Peyer's patch (tissue), 4 donors: Measurements from ENCODE around the gene OIP5.
A peak's percentile ranks its signal among the peaks of the same experiment; 100 is the strongest.

Source experiments
- POLR2A ChIP-seq, 2 donors: fragments of 450-650 bp; IDR thresholded peaks; one replicate each; pipeline ENCODE4 v1.5.1; 2017; ENCODE audit warnings: antibody characterized with exemption in 2 of 2, mild to moderate bottlenecking in 2 of 2, moderate library complexity in 2 of 2
- TF ChIP-seq, protein P1 (sequence below), 6 experiments: fragments of 450-650 bp in 4 of 6; fragments of 200-600 bp in 2 of 6; sonication (generic) in 1 of 6; IDR thresholded peaks; one replicate each; pipeline ENCODE4 v1.5.1; 2017 to 2019; ENCODE audit warnings: antibody characterized with exemption in 6 of 6, mild to moderate bottlenecking in 3 of 6, moderate library complexity in 1 of 6

DNA sequence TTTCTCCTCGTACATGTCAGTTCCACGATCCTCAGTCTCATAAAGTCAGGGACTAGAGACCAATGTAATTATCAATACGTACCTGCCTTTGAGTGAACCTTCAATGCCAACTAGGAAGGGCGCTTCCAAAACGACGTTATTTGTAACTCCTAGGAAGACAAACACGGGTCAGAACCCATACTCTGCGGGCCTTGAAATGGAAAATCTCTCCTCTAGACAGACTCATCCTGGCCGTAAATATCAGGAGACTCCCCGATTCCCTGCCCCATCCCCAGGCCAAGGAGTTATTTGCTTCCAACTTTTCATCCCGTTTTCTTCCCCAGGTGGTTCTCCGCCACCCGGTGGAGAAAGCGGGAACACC lies 578 bp downstream of the OIP5 start:
- TF ChIP-seq POLR2A (IDR thresholded peaks at IDR 0.05): no peak
- TF ChIP-seq, protein P1, sequence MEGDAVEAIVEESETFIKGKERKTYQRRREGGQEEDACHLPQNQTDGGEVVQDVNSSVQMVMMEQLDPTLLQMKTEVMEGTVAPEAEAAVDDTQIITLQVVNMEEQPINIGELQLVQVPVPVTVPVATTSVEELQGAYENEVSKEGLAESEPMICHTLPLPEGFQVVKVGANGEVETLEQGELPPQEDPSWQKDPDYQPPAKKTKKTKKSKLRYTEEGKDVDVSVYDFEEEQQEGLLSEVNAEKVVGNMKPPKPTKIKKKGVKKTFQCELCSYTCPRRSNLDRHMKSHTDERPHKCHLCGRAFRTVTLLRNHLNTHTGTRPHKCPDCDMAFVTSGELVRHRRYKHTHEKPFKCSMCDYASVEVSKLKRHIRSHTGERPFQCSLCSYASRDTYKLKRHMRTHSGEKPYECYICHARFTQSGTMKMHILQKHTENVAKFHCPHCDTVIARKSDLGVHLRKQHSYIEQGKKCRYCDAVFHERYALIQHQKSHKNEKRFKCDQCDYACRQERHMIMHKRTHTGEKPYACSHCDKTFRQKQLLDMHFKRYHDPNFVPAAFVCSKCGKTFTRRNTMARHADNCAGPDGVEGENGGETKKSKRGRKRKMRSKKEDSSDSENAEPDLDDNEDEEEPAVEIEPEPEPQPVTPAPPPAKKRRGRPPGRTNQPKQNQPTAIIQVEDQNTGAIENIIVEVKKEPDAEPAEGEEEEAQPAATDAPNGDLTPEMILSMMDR (IDR thresholded peaks at IDR 0.05): peak in 2 of 6 experiments; percentile 57 to 78
